GM12892 (cell line): ENCODE data around the gene ITK.

Experiments used
- POLR2A ChIP-seq: IDR thresholded peaks from 2 replicates; pipeline ENCODE4 v1.6.1; 2011; ENCODE audit warnings: low read depth, low read length, control low read depth
- POLR2AphosphoS5 ChIP-seq: IDR thresholded peaks from 2 replicates; pipeline ENCODE4 v1.6.1; 2011; ENCODE audit warnings: low read depth, low read length, control low read depth
- TAF1 ChIP-seq: IDR thresholded peaks from 2 replicates; pipeline ENCODE4 v1.6.1; 2011; ENCODE audit warnings: low read depth, mild to moderate bottlenecking, control low read depth, low read length, borderline replicate concordance

- no peak for TF ChIP-seq TAF1
- TF ChIP-seq POLR2A, result no peak
- no peak for TF ChIP-seq POLR2AphosphoS5
Measured at GRCh38 chr5:157182143-157182757, 1.6 kb downstream of the ITK start.
